Esophagus squamous epithelium (tissue), 4 donors: ENCODE data around the gene CD6.

Experiments
- POLR2A ChIP-seq, 4 donors: fragments of 450-650 bp; IDR thresholded peaks; one replicate each; pipeline ENCODE4 v1.6.1; 2017; ENCODE audit warnings: antibody characterized with exemption in 4 of 4, mild to moderate bottlenecking in 4 of 4, moderate library complexity in 3 of 4
- TF ChIP-seq, protein P1 (sequence below), 6 experiments: fragments of 450-650 bp in 4 of 6; fragments of 200-600 bp in 2 of 6; sonication (generic) in 2 of 6; IDR thresholded peaks; one replicate each; pipeline ENCODE4 v1.5.1; 2016 to 2019; ENCODE audit warnings: antibody characterized with exemption in 6 of 6, mild to moderate bottlenecking in 4 of 6, moderate library complexity in 4 of 6

DNA sequence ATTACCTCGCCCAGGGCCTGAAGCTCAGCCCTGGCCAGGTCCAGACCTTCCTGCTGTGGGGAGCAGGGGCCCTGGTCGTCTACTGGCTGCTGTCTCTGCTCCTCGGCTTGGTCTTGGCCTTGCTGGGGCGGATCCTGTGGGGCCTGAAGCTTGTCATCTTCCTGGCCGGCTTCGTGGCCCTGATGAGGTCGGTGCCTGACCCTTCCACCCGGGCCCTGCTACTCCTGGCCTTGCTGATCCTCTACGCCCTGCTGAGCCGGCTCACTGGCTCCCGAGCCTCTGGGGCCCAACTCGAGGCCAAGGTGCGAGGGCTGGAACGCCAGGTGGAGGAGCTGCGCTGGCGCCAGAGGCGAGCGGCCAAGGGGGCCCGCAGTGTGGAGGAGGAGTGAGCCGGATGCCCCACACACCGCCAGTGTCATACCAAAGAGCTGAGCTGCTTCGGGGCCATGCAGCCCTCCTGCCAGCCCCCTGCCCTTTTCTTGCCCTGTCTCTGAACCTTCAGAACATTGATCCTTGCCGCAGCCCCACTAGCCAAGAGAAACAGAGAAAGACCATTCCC is 49.6 kb upstream of the CD6 start:
- TF ChIP-seq, protein P1, sequence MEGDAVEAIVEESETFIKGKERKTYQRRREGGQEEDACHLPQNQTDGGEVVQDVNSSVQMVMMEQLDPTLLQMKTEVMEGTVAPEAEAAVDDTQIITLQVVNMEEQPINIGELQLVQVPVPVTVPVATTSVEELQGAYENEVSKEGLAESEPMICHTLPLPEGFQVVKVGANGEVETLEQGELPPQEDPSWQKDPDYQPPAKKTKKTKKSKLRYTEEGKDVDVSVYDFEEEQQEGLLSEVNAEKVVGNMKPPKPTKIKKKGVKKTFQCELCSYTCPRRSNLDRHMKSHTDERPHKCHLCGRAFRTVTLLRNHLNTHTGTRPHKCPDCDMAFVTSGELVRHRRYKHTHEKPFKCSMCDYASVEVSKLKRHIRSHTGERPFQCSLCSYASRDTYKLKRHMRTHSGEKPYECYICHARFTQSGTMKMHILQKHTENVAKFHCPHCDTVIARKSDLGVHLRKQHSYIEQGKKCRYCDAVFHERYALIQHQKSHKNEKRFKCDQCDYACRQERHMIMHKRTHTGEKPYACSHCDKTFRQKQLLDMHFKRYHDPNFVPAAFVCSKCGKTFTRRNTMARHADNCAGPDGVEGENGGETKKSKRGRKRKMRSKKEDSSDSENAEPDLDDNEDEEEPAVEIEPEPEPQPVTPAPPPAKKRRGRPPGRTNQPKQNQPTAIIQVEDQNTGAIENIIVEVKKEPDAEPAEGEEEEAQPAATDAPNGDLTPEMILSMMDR (IDR thresholded peaks at IDR 0.05): no peak
- no peak for TF ChIP-seq POLR2A (IDR thresholded peaks at IDR 0.05)
